Dendritic cell treated with granulocyte-macrophage colony-stimulating factor and Interleukin-4, amounts not matched to agents 40 ng/mL and 50 ng/mL, for 4 days (primary cell): ENCODE results near the gene SYNGR3.

Experiments used
- H3K27ac Mint-ChIP-seq: one replicate; pipeline ENCODE4 v1.8.0; 2022; ENCODE audit warnings: mild to moderate bottlenecking, mixed read lengths
- H3K27me3 Mint-ChIP-seq: one replicate; pipeline ENCODE4 v1.8.0; 2022; ENCODE audit warnings: mild to moderate bottlenecking, mixed read lengths
- H3K36me3 Mint-ChIP-seq: one replicate; pipeline ENCODE4 v1.8.0; 2022; ENCODE audit warnings: low read depth, mixed read lengths
- H3K4me1 Mint-ChIP-seq: one replicate; pipeline ENCODE4 v1.8.0; 2022; ENCODE audit warnings: low read depth, mixed read lengths
- H3K4me3 Mint-ChIP-seq: one replicate; pipeline ENCODE4 v1.8.0; 2022; ENCODE audit warnings: mild to moderate bottlenecking, moderate library complexity, mixed read lengths
- H3K9me3 Mint-ChIP-seq: one replicate; pipeline ENCODE4 v1.8.0; 2022; ENCODE audit warnings: mixed read lengths
- intact Hi-C: fragments of 100-400 bp; cut with micrococcal nuclease; formaldehyde crosslinking; loops from one replicate; pipeline ENCODE4 v1.15.0; 2022

SYNGR3 gene, protein sequence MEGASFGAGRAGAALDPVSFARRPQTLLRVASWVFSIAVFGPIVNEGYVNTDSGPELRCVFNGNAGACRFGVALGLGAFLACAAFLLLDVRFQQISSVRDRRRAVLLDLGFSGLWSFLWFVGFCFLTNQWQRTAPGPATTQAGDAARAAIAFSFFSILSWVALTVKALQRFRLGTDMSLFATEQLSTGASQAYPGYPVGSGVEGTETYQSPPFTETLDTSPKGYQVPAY

DNA sequence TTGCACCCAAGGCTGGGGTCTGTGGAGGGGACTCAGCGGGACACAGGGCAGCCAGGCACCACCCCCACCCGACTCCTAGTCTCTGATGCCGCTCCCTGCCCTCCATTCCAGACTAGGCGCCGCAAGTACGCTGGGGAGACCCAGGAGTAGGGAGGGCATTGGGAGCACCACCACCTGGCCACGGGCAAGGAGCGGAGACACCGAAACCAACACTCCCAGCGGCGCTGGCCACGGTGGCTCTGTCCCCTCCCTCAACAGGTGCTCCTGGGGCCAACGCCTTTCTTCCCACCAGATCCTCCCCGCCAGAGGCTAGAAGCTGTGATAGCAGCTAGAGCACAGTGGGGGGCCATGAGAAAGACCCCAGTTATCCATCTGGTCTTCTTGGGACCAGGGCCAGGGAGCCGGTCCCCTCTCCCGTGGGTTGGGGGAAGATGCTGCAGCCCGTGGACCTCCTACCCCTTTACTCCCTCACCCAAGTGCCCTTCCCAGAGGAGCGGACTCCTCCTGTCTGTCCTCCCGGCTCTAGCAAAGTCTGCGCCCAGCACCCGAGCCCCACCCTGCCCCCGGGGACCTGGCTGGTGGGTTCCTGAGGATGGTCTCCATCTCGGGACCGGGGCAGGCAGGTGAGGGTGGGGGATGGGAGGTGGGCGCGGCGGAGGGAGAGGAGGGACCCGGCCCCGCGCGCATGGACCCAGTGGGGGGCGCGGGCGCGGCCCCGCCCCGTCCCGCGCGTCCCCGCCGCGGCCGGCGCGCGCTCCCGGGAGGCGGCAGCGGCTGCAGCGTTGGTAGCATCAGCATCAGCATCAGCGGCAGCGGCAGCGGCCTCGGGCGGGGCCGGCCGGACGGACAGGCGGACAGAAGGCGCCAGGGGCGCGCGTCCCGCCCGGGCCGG is at the start of gene SYNGR3:
Gene SYNGR3 (plus strand): TSS at position 762 of the 892 bp plus-strand sequence. CDS start 133 bp downstream, outside the sequence.
- peaks cover 29% of the 10 kb centered on the region for H3K36me3 Mint-ChIP-seq
- H3K4me1 Mint-ChIP-seq: peaks cover 40% of the 10 kb centered on the region

DNA sequence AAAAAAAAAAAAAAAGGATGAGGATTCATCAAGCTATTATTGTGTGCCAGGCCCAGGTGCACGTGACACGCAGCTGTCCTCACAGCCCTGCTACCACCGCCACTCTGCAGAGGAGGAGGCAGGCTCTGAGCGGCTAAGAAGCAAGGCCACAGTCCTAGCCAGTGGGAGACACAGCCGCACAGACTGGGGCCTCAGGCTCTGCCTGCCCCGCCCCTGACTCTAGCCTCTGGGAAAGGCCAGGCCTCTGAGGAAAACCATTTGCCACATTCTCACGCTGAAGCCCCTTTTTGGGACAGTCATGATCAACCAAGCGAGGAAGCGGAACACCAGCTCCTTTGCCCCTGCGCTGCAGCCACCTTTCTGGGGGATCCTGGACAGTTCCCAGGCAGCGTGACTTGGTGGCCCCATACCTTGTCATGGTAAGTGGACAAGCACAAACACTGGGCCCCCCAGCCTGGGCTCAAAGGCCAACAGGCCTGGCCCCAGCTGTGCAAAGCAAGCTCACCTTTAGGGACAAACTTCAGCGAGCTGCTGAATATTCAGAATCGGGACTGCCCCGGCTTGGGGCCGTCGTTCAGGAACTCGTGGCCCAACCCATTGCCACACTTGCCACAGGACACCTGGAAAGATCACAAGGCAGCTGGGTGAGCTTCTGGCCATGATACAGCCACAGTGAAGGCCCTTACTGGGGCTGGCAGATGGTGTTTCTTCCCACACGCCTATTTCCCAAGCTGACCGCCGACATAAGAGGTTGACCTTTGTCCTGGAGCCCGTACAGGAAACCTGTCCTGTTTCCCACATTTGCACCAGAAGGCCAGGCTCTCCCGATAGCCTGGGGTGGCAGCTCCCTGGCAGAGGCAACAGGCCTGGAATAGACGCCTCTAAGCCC is 49.3 kb upstream of the SYNGR3 start:
- no peaks in the 10 kb centered on the region for H3K9me3 Mint-ChIP-seq
- no peak overlapping the region for H3K4me3 Mint-ChIP-seq
- H3K27me3 Mint-ChIP-seq: no peaks in the 10 kb centered on the region
- H3K27ac Mint-ChIP-seq: peak overlapping the region; percentile 95
- H3K36me3 Mint-ChIP-seq: peaks cover 59% of the 10 kb centered on the region
- intact Hi-C loops: no loop called here
- H3K4me1 Mint-ChIP-seq: peaks cover 76% of the 10 kb centered on the region

More for the DNA sequence above, at the start of gene SYNGR3:
- Mint-ChIP-seq H3K9me3 (no peaks in the 10 kb centered on the region), H3K27ac (peak within 1 kb of the TSS; percentile 43), H3K4me3 (peak within 1 kb of the TSS; percentile 40), H3K27me3 (peaks cover 52% of the 10 kb centered on the region)
- intact Hi-C loops: no loop called here

DNA sequence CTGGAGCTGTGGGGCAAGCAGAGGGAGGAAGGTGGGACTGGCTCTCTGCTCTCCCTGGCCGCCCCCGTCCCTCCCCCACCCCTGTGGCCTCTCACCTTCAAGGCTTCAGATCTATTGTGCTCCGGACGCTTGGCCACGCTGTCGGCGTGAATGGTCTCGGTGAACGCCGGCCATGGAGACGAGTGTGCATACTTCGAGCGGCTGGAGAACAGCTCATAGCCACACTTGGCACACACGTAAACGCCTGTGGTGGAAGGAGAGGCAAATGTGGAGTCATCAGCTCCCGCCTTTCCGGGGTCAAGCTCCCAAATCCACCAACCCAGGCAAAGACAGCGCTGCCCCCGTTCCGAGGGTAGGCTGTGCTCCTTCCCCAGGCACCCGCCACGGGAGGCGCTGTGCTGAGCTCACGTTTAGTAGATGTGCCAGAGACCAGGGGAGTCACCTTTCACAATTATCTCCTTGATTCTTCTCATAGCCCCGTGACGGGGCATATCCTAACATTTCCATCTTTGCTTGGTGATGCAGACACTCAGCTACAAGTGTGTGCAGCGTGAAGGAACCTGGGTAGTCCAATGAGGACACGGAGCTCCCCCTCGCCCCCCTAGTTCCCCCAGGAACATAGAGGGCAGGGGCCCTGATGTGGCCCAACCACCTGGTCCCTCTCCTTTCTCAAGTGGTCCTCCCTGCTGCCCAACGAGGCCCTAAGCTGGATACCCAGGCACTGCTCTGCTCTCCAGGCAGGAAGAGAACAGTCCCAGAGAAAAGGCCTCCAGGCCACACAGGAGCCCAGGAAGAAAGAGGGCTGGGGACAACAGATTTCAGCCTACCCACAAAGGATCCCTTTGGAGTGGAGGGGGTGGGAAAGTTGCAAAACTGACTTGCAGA is 48.4 kb upstream of the SYNGR3 start:
- Mint-ChIP-seq H3K36me3 (peaks cover 59% of the 10 kb centered on the region), H3K4me1 (peaks cover 79% of the 10 kb centered on the region), H3K9me3 (no peaks in the 10 kb centered on the region), H3K4me3 (peak overlapping the region; percentile 98), H3K27ac (peak overlapping the region; percentile 95), H3K27me3 (no peaks in the 10 kb centered on the region)
- intact Hi-C loops: no loop called here

DNA sequence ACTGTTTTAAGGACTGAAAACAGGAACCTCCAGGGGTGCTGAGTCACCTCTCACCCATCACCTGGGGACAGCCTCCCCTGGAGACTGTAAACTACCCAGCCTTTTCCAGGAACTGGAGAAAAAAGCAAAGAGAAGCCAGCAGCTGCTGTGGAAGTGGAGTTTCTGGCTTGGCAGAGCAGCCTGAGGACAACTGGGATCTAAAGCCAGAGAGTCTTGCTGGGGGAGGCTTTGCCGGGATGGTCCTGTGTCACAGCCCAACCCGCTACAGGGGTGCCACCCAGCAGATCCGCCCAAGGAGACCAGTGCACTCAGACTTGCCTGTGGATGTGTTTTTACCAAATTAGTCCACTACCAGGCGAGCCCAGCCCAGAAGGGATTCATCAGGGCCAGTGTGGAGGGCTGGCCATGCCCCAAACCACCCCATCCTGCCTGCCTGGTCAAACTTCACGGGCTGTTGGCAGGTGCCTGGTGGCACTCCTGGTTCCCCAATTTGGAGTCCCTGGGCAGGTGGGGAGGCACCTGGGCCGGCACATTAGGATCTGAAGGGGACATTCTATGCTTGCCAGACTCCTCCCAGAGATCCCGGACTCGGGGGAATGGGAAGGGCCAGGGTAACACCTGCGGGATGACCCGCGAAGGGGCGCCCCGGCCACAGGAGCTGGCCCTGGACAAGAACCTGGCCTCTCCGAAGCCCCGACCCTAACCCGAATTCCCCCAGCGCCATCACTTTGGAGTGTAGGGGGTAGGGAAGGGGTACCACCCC is 47.5 kb upstream of the SYNGR3 start:
- Mint-ChIP-seq H3K4me1 (peaks cover 73% of the 10 kb centered on the region), H3K36me3 (peaks cover 52% of the 10 kb centered on the region), H3K27ac (peak overlapping the region; percentile 95), H3K27me3 (no peaks in the 10 kb centered on the region), H3K9me3 (no peaks in the 10 kb centered on the region), H3K4me3 (peak overlapping the region; percentile 98)
- intact Hi-C loops: no loop called here

DNA sequence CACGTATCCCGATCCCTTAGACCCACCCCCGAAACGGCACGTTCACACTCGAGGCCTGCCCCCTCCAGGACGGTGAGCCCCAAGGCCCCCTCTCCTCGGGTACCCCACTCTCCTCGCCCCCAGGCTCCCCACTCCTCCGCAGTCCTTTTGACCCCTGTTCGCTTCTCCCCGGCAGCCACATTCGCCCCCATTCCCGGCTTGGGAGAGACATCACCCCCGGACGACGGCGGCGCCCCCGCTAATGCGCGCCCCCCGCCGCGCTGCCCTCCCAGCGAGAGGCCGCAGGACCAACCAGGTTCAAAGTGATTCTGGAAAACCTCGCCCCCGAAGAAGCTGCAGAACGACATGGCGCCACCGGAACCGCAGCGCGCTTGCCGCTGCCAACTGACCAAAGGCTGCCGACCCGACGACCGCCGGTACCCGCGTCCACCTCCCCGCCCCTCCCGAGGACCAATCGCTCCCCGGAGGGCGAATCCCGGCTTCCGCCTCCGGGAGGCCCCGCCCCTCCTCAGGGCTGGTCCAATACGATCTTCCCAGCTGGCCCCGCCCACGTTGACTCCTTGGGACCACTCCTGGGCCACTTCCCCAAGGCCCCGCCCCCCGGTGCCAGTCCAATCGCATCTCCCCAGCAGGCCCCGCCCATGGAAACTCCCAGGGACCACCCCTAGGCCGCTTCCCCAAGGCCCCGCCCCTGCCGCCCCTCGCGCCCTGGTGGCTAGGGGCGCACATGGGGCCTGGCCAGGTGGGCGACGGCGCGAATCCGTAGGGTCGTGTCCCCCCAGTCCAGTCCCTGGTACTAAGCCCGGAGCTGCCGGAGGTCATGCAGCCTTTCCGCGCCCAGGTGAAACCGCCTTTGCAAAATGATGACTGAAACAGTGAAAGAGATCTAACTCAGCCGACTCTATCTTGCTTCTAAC is 46.7 kb upstream of the SYNGR3 start, which contains the start of gene MSRB1:
Gene MSRB1 (minus strand): TSS at position 390 of the 917 bp plus-strand sequence. CDS start 43 bp downstream, at position 347.
- Mint-ChIP-seq H3K4me3 (peak within 1 kb of the TSS; percentile 98), H3K4me1 (peaks cover 68% of the 10 kb centered on the region), H3K27me3 (no peaks in the 10 kb centered on the region), H3K36me3 (peaks cover 44% of the 10 kb centered on the region), H3K9me3 (no peaks in the 10 kb centered on the region), H3K27ac (peak within 1 kb of the TSS; percentile 95)
- intact Hi-C loops: no loop called here

DNA sequence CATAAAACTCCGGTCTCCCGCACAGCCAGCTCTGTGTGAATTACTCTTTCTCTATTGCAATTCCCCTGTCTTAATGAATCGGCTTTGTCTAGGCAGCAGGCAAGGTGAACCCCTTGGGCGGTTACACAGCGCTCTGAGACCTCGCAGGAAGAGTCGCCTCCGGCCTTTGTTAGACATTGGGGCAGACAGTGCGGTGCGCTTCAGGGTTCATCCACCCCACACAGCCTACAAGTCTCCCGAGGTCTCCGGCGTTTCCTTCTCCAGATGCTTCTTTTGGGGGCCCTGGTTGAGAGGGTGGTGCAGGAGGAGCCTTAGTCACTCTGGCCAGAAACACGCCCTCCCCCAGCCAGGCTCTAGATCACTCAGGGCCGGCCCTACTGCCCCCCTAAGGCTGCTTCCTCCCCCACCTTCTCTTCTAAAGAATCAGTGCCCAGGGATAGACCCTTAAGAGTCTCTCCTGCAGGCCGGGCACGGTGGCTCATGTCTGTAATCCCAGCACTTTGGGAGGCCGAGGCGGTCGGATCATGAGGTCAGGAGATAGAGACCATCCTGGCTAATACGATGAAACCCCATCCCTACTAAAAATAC is 45.1 kb upstream of the SYNGR3 start:
- H3K4me1 Mint-ChIP-seq: peaks cover 52% of the 10 kb centered on the region
- H3K27ac Mint-ChIP-seq: peak overlapping the region; percentile 95
- H3K36me3 Mint-ChIP-seq: peaks cover 28% of the 10 kb centered on the region
- no peaks in the 10 kb centered on the region for H3K9me3 Mint-ChIP-seq
- no peak overlapping the region for H3K4me3 Mint-ChIP-seq
- no peaks in the 10 kb centered on the region for H3K27me3 Mint-ChIP-seq
- intact Hi-C loops: no loop called here

DNA sequence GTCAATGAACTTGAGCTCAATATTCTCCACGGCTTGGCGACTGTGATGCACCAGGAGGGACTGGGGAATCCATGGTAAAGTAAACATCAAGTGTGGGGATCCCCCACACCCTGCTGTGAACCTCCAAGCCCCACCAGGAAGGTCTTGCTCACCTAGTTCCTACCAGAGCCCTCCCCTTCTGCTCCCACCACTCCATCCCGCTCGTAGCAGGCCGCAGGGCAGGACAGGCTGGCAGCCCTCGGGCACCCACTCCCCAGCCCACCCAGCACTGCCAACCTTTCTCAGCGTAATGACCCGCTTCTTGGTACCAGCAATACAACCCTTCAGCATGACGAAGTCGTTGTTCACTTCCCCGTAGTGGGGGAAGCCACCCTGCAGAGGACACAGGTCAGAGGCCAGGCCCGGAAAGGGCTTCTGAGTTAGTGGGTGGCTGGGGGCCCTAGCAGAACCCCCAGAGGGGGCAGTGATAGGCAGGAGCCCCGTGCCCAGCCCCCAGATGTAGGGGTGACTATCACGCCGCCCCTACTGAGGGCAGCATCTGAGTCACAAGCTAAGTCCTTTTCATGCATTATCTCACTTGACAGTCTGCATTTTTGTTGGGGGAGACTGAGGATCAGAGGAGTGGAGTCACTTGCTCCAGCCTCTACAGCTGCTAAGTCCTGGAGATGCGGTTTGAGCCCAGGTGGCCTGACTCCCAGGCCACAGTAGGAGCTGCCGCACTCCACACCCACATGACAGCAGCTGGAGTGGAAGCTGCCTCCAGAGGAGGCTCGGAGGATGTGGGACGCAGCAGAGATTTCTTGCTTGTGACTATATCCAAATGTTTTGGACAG is 44.0 kb upstream of the SYNGR3 start:
- Mint-ChIP-seq H3K27ac (peak overlapping the region; percentile 45), H3K4me1 (peaks cover 41% of the 10 kb centered on the region), H3K9me3 (no peaks in the 10 kb centered on the region), H3K36me3 (peaks cover 17% of the 10 kb centered on the region), H3K27me3 (no peaks in the 10 kb centered on the region), H3K4me3 (no peak overlapping the region)
- intact Hi-C loops: no loop called here

DNA sequence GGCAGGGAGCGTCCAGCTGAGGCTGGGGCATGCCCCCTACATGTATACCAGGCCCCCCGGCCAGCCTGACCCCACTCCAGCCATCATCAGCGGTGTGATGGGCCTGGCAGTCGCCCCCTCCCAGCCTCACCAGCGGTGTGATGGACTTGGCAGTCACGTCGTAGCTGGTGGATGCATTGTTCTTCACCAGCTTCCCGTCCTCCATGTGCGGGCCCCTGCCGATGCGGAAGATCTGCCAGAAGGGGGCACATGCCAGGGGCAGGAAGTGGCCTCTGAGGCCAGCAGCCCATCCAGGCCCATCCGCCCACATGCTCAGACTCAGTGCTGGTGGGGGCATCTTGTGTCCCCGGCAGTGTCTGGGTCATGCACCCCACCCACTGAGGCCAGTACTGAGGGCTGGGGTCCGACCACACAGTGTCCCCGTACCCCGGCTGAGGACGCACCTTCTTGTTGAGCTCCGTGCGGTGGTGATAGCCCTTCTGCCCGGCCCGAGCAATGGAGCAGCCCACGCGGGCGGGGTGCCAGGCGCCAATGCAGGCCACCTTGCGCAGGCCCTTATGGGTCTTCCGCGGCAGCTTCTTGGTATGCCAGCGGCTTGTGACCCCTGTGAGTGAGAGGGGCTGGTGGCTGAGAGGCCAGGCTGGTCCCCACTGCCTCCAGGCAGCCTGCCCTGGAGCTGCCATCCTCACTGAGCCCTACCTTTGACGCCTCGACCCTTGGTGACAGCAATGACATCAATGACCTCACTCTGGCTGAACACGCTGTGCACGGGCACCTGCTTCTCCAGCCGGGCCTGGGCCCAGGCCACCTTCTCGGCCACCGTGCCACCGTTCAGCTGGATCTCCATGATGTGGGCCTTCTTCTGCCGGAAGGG is 43.0 kb upstream of the SYNGR3 start:
- intact Hi-C loops: no loop called here
- Mint-ChIP-seq H3K4me1 (peaks cover 31% of the 10 kb centered on the region), H3K36me3 (peaks cover 8% of the 10 kb centered on the region), H3K27ac (no peak overlapping the region), H3K9me3 (no peaks in the 10 kb centered on the region), H3K27me3 (no peaks in the 10 kb centered on the region), H3K4me3 (no peak overlapping the region)

DNA sequence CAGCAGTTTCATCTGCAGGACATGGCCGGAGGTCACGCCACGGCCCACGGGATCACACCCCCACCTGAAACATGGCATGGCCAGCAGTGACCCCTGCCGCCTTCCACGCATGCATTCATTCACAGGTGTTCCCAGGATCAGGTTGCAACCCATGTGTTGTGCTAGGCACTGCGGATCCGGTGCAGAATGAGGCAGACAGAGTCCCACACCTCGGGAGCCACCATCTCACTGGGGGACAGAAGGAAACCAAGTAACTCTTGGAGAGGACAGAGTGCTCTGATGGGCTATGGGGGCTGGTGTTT is 42.5 kb upstream of the SYNGR3 start:
- Mint-ChIP-seq H3K4me1 (peaks cover 26% of the 10 kb centered on the region), H3K27me3 (no peaks in the 10 kb centered on the region), H3K27ac (no peak overlapping the region), H3K4me3 (no peak overlapping the region), H3K9me3 (no peaks in the 10 kb centered on the region), H3K36me3 (peaks cover 7% of the 10 kb centered on the region)
- intact Hi-C loops: no loop called here

DNA sequence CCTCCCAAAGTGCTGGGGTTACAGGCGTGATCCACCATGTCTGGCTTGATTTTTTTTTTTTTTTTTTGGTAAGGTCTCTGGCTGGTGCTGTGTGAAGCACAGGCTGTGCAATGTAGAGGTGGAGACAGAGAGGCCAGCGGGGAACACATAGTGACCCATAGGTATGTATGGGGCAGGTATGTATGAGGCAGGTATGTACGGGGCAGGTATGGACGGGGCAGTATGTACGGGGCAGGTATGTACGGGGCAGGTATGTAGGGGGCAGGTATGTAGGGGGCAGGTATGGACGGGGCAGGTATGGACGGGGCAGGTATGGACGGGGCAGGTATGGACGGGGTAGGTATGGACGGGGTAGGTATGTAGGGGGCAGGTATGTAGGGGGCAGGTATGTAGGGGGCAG is 40.3 kb upstream of the SYNGR3 start:
- Mint-ChIP-seq H3K27ac (no peak overlapping the region), H3K4me1 (peaks cover 8% of the 10 kb centered on the region), H3K27me3 (peaks cover 8% of the 10 kb centered on the region), H3K4me3 (no peak overlapping the region), H3K36me3 (no peaks in the 10 kb centered on the region), H3K9me3 (no peaks in the 10 kb centered on the region)
- intact Hi-C loops: no loop called here
